A673 (cell line): ENCODE data around the gene ABHD4. TPM values are rescaled to one million over a fixed set of nuclear protein-coding genes. Genes with fewer than 3 reads are reported as not detected.

Experiments
- BruUV-seq: library from RNA; stranded (reverse); fragments of 400-500 nt; replicated peaks from 2 replicates; lab custom pipeline; 2021; lab: Mats Ljungman, UMichigan
- CTCF ChIA-PET: fragments of 300-600 bp; sonication (Branson Sonifier 250); formaldehyde crosslinking; loops from one replicate; lab custom pipeline; 2022; ENCODE audit warnings: antibody characterized with exemption; lab: Charles Lee
- POLR2A ChIA-PET: fragments of 300-600 bp; sonication (Branson Sonifier 250); formaldehyde crosslinking; loops from one replicate; lab custom pipeline; 2022; ENCODE audit warnings: antibody characterized with exemption; ENCODE audit not compliant: low non-redundant PET; lab: Charles Lee
- DNase-seq: peaks from one replicate; pipeline ENCODE4 v3.0.0-alpha.2; 2015; ENCODE audit warnings: low spot score
- H3K27ac ChIP-seq: fragments of 200-600 bp; sonication (generic); 2 replicates; pipeline ENCODE4 v1.5.1; 2016; ENCODE audit warnings: mixed run types, low read depth, mild to moderate bottlenecking, mixed read lengths, antibody characterized with exemption, low read length; ENCODE audit not compliant: poor library complexity, severe bottlenecking
- H3K27me3 ChIP-seq: fragments of 200-600 bp; sonication (generic); replicated peaks from 2 replicates; pipeline ENCODE4 v1.6.1; 2017; ENCODE audit warnings: mixed run types, low read depth, mild to moderate bottlenecking, mixed read lengths, antibody characterized with exemption, low read length; ENCODE audit not compliant: insufficient read depth, poor library complexity
- H3K36me3 ChIP-seq: fragments of 200-600 bp; sonication (generic); 2 replicates; pipeline ENCODE4 v1.6.1; 2016; ENCODE audit warnings: mixed run types, mild to moderate bottlenecking, mixed read lengths, antibody characterized with exemption, low read length; ENCODE audit not compliant: insufficient read depth, poor library complexity, severe bottlenecking
- H3K4me1 ChIP-seq: fragments of 200-600 bp; sonication (generic); 2 replicates; pipeline ENCODE4 v1.6.1; 2017; ENCODE audit warnings: mixed run types, mild to moderate bottlenecking, mixed read lengths, antibody characterized with exemption, low read length; ENCODE audit not compliant: insufficient read depth, poor library complexity, severe bottlenecking
- H3K4me3 ChIP-seq: fragments of 200-600 bp; sonication (generic); 2 replicates; pipeline ENCODE4 v1.5.1; 2016; ENCODE audit warnings: low read depth, mixed run types, mild to moderate bottlenecking, mixed read lengths, low read length; ENCODE audit not compliant: poor library complexity, severe bottlenecking
- H3K9me3 ChIP-seq: fragments of 200-600 bp; sonication (generic); 2 replicates; pipeline ENCODE4 v1.6.1; 2016; ENCODE audit warnings: mixed run types, low read depth, mild to moderate bottlenecking, mixed read lengths, antibody characterized with exemption, low read length; ENCODE audit not compliant: poor library complexity, severe bottlenecking
- EZH2 ChIP-seq: fragments of 200-600 bp; sonication (generic); IDR thresholded peaks from 2 replicates; pipeline ENCODE4 v1.6.1; 2017; ENCODE audit warnings: borderline replicate concordance, low read depth, mild to moderate bottlenecking, mixed read lengths, antibody characterized with exemption, low read length; ENCODE audit not compliant: poor library complexity, severe bottlenecking
- intact Hi-C: fragments of 100-400 bp; cut with micrococcal nuclease; formaldehyde crosslinking; loops from one replicate; pipeline ENCODE4 v1.10.0; 2022; ENCODE audit not compliant: unreplicated experiment
- total RNA-seq: library from RNA; stranded (reverse); gene quantifications from 2 replicates; pipeline ENCODE4 v1.2.3, GENCODE V29; 2021
- TF ChIP-seq, protein P1 (sequence below): fragments of 300-800, 200-600 bp; sonication (generic); conservative IDR thresholded peaks from 2 replicates; pipeline ENCODE4 v1.5.1; 2017; ENCODE audit warnings: low read depth, mild to moderate bottlenecking, antibody characterized with exemption, low read length, moderate library complexity, mixed read lengths

The ABHD4 gene
- total RNA-seq, 1 experiment from 2014 or later, result 36.6 TPM

DNA sequence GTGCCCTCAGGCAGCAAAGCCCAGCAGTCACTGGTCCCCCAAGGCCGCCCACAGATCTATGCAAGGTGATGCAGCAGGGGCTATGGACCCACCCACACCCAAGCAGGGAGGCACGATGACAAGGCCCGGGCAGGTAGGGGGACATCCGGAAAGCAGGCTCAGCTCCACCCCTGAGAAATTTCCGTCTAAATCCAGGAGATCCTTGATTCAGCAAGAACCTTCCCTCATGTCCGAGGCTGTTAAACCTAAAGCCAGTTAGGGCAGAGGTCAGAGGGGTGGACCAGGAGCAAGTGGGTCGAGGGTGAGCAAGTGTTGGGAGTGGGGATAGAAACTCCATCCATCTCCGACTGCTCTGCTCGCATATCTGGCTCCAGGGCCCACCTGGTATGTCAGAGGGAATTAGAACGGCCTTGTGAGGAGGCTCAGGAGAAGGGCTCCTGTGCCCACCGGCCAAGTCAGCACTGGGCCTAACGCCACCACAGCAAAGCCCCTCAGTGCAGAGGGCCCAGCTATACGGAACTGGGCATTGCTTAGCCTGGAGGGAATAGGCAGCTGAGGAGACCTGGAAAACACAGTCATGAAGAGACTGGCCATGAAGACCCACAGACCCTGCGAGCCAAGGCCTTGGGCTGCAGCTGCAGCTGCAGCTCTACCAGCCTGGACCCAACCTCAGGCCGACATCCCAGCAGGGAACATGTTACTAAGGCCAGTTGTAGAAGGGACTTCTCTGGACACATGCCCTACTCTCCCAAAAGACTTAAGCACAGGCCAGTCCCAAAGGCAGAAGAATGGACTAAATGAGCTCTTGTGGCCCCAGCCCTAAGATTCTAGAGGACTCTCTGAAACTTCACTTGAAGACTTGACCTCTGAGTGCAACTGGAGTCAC is 43.4 kb upstream of the ABHD4 start:
- no peaks in the 10 kb centered on the region for H3K27me3 ChIP-seq
- POLR2A ChIA-PET, result no interaction called here
- no peaks in the 10 kb centered on the region for H3K9me3 ChIP-seq
- no peak overlapping the region for H3K4me3 ChIP-seq
- DNase-seq, result no peak
- no peaks in the 10 kb centered on the region for H3K36me3 ChIP-seq
- H3K27ac ChIP-seq, result peak overlapping the region; percentile 11
- CTCF ChIA-PET, result no interaction called here
- intact Hi-C loops, result loop anchor here (5.0 to 10.0 kb wide), 2 partner anchors 247 to 500 kb away; partner anchors contain the start of gene CDH24
- peaks cover 64% of the 10 kb centered on the region for H3K4me1 ChIP-seq
- no TSS peak for BruUV-seq
- no peak for TF ChIP-seq EZH2
- TF ChIP-seq, protein P1, sequence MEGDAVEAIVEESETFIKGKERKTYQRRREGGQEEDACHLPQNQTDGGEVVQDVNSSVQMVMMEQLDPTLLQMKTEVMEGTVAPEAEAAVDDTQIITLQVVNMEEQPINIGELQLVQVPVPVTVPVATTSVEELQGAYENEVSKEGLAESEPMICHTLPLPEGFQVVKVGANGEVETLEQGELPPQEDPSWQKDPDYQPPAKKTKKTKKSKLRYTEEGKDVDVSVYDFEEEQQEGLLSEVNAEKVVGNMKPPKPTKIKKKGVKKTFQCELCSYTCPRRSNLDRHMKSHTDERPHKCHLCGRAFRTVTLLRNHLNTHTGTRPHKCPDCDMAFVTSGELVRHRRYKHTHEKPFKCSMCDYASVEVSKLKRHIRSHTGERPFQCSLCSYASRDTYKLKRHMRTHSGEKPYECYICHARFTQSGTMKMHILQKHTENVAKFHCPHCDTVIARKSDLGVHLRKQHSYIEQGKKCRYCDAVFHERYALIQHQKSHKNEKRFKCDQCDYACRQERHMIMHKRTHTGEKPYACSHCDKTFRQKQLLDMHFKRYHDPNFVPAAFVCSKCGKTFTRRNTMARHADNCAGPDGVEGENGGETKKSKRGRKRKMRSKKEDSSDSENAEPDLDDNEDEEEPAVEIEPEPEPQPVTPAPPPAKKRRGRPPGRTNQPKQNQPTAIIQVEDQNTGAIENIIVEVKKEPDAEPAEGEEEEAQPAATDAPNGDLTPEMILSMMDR, result no peak

DNA sequence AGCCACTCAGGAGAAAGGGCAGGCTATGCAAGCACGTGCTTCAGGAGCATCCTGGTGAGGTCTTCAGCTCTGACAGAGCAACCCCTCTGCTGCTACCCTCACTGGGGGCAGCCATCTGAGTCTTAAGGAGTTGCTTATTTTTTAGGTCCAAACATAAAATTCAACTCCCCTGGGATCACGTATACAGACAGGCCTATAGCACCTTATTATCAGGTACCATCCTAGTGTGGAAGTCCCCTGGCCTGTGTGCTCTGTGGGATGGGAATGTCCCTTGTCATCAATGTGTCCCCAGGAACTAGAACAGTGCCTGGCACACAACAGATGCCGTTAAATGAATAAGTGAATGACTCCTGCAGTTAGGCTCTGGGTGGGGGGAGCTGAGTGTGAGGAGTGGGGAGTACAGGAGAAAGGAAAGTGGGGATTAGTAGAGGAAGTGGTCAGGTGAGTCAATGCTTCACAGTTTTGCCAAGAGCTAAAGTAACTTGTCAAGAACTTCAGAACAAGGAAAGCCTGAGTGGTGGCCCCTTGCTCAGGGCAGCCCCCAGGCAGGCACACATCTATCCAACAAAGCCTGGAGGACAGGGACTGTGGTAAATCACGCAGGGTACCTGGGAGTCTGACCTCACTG is 42.6 kb upstream of the ABHD4 start:
- intact Hi-C loops, result loop anchor here (5.0 to 10.0 kb wide), 2 partner anchors 248 to 499 kb away; partner anchors contain the start of gene CDH24
- Histone ChIP-seq H3K27ac (no peak overlapping the region), H3K27me3 (no peaks in the 10 kb centered on the region), H3K9me3 (no peaks in the 10 kb centered on the region), H3K4me1 (peaks cover 63% of the 10 kb centered on the region), H3K36me3 (no peaks in the 10 kb centered on the region), H3K4me3 (no peak overlapping the region)
- no peak for DNase-seq
- ChIA-PET CTCF (interaction anchor here (0.7 to 2.1 kb wide), 3 partner anchors 15 to 300 kb away, joined by 3 to 14 read pairs (median 4); no protein-coding TSS in a partner anchor), POLR2A (no interaction called here)
- no peak for TF ChIP-seq EZH2
- TF ChIP-seq, protein P1, result no peak
- BruUV-seq, result no TSS peak
